Mammary epithelial cell (primary cell): ENCODE data around the gene PDGFB.

Experiments used
- CTCF ChIP-seq, 2 donors: IDR thresholded peaks in 1 of 2; conservative IDR thresholded peaks in 1 of 2; 2 replicates each; pipeline ENCODE4 v1.5.1; 2011 to 2012; ENCODE audit warnings: inconsistent platforms in 2 of 2, low read length in 2 of 2, mild to moderate bottlenecking in 2 of 2, control low read depth in 1 of 2, low read depth in 1 of 2; ENCODE audit not compliant: insufficient read depth in 1 of 2; ENCODE audit errors: extremely low read depth in 1 of 2
- EZH2 ChIP-seq: IDR thresholded peaks from 2 replicates; pipeline ENCODE4 v1.6.1; 2012; ENCODE audit warnings: low read length, inconsistent platforms, borderline replicate concordance

DNA sequence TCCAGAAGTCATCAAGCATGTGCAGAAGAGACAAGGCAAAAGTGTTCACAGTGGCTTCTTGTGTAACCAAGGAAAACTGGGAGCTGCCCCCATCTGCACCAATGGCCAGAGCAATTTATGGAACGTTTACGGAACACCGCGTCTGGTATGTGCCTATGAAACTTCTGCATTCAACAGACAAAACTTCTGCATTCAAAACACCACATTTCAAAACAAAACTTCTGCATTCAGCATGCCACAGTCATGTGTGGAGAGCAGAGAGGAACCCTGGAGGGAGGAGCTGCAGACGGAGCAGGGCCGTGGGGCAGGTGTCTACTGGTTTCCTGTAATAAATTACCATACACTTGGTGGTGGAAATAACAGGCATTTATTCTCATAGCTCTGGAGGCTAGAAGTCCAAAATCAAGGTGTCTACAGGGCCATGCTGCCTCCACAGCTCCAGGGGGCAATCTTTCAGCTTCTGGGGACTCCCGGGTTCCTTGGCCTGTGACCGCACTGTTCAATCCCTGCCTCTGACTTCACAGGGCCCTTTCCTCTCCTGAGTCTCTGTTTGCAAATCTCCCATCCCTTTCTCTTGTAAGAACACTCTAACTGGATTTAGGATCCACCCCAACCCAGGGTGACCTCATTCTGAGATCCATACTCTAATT lies 42.4 kb upstream of the PDGFB start:
- TF ChIP-seq EZH2 (no peak), CTCF (conservative IDR thresholded peaks at IDR 0.05 in 1 of 2, IDR thresholded peaks at IDR 0.05 in 1 of 2; ENCODE audit: extremely low read depth in 1 of 2, insufficient read depth in 1 of 2, low read depth in 1 of 2, low read length in 2 of 2) (no peak)
